ENCODE measurements around the gene FAM180A.
"Not testable (repeated sequence)": the region's sequence is repeated elsewhere in the genome, so short reads cannot be mapped to it uniquely, and the experiment has no call there.

The FAM180A gene

DNA sequence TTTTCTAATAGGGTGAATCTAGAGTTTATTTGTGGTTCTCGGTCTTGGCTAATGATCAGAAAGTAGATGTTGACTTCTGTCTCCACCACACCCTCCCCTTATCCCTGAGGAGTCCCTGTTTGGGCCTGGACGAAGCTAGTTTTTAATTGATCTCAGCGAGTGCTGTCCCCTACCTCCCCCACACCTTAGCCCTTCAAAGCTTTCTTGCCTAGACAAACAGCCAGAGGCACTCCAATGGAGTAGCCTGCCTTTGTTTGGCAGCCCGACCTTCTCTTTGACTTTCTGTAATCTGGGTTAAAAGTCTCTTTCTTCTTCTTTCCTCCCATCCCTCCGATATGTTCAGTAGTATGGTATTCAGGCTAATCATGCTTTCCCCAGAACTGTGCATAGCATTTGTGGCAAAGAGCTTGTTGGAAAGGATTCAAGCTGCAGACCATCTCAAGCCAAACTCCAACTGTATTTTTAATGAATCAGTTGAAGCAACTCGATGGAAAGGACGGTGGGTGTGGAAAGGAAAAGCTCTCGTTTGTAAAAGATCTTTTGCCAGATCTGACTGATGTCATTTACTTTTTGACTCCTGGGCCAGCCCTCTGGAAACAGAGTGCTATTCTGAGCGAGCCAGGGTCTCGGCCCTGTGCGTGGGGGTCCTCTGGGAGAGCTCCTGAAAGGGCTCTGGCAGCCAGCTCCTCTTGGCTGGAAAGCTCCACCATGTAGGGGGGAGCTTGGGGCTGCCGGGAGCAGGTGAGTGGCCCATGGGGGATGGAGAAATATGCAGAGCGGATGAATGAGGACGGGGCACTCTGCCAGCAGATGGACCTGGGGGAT is 4.5 kb downstream of the FAM180A start:
- DNase-seq (no peak), ATAC-seq (replicated peaks) (no peak)
- Mint-ChIP-seq H3K4me1 (ENCODE audit: low read depth in 2 of 2) (no peaks in the 10 kb centered on the region), H3K27me3 (peaks cover 9 to 43% of the 10 kb centered on the region in 2 donors), H3K4me3 (no peak overlapping the region), H3K27ac (no peak overlapping the region), H3K36me3 (ENCODE audit: insufficient read depth) (no peaks in the 10 kb centered on the region), H3K9me3 (no peaks in the 10 kb centered on the region)

DNA sequence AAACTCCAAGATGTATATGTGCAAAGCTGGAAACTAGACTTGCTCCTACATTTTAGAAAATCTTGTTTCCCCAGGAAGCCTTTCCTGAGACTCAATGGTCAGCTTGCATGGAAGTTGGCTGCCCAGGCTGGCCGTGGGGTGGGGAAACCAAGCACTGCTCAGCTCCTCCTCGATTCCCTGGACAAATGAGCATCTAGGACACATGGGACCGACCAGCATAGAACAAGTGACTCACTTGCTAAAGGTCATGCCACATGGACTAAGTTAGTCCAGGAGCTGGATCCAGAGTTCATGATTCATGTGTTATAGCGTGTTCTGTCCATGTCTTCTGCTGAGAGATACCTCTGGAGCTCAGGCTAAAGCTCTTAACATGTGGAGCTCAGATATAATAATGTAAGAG is 6.2 kb downstream of the FAM180A start:
- ATAC-seq (replicated peaks), result no peak
- H3K9me3 Mint-ChIP-seq, result no peaks in the 10 kb centered on the region
- no peak for DNase-seq

DNA sequence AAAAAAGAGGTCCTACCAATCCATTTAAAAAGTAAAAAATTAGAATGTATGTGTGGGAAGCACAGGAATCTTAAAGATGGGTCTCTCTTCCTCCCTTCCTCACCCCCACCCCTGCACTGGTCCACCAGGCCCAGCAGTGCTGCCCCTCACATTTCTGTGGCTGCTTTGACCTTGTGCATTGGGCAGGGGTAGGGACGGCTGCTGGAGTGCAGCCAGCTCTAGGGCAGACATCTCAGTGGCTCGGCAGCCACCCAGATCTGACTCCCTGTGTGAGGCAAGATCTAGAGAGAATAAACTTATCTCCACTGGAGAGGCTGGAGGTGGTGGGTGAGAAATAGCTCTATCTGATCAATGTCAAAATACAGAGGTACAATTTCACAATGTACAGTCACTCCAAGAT is 6.7 kb downstream of the FAM180A start:
- no peak for DNase-seq
- no peak for ATAC-seq (replicated peaks)
- Mint-ChIP-seq H3K36me3 (ENCODE audit: insufficient read depth) (no peaks in the 10 kb centered on the region), H3K4me3 (no peak overlapping the region), H3K9me3 (no peaks in the 10 kb centered on the region), H3K4me1 (ENCODE audit: low read depth in 2 of 2) (no peaks in the 10 kb centered on the region), H3K27ac (no peak overlapping the region), H3K27me3 (peaks cover 22 to 40% of the 10 kb centered on the region in 2 donors)

More for the DNA sequence above, 6.2 kb downstream of the FAM180A start:
- no peak overlapping the region for H3K4me3 Mint-ChIP-seq
- H3K4me1 Mint-ChIP-seq (ENCODE audit: low read depth in 2 of 2), result no peaks in the 10 kb centered on the region
- H3K27ac Mint-ChIP-seq, result no peak overlapping the region
- no peaks in the 10 kb centered on the region for H3K36me3 Mint-ChIP-seq (ENCODE audit: insufficient read depth)
- peaks cover 21 to 39% of the 10 kb centered on the region in 2 donors for H3K27me3 Mint-ChIP-seq

DNA sequence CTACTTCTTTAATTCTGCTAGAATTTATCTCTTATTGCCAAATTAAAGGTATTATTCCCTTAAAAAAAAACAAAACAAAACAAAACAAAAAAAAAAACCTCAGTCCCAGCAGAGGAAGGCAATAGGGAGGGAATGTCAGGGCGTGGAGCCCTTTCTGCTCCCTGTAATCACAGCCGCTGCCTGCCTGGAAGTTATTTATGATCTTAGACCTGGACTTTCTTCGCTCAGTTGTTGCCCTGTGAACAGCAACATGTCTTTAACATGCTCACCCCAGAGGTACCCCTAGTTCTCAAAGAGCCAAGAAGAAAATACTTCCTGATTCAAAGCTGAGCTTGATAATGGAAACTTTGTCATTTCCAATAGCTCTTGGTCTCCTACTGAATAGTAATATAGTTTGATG is 7.7 kb downstream of the FAM180A start:
- ATAC-seq (replicated peaks), result no peak
- peaks cover 32 to 50% of the 10 kb centered on the region in 2 donors for H3K27me3 Mint-ChIP-seq

DNA sequence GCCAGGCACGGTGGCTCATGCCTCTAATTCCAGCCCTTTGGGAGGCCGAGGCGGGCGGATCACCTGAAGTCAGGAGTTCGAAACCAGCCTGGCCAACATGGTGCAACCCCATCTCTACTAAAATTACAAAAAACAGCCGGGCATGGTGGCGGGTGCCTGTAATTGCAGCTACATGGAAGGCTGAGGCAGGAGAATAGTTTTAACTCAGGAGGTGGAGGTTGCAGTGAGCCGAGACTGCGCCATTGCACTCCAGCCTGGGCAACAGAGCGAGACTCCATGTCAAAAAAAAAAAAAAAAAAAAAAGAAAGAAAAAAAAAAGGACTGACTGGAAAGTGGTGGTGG is 11.3 kb downstream of the FAM180A start:
- peaks cover 34 to 46% of the 10 kb centered on the region in 2 donors for H3K27me3 Mint-ChIP-seq
- DNase-seq; H3K4me3 Mint-ChIP-seq; ATAC-seq (replicated peaks); H3K4me1 Mint-ChIP-seq (ENCODE audit: low read depth in 2 of 2); H3K9me3 Mint-ChIP-seq; H3K36me3 Mint-ChIP-seq (ENCODE audit: insufficient read depth); H3K27ac Mint-ChIP-seq: not testable (repeated sequence)

More for the DNA sequence above, 7.7 kb downstream of the FAM180A start:
- Mint-ChIP-seq H3K9me3 (no peaks in the 10 kb centered on the region), H3K4me3 (no peak overlapping the region), H3K36me3 (ENCODE audit: insufficient read depth) (no peaks in the 10 kb centered on the region), H3K27ac (no peak overlapping the region), H3K4me1 (ENCODE audit: low read depth in 2 of 2) (no peaks in the 10 kb centered on the region)
- DNase-seq, result no peak

DNA sequence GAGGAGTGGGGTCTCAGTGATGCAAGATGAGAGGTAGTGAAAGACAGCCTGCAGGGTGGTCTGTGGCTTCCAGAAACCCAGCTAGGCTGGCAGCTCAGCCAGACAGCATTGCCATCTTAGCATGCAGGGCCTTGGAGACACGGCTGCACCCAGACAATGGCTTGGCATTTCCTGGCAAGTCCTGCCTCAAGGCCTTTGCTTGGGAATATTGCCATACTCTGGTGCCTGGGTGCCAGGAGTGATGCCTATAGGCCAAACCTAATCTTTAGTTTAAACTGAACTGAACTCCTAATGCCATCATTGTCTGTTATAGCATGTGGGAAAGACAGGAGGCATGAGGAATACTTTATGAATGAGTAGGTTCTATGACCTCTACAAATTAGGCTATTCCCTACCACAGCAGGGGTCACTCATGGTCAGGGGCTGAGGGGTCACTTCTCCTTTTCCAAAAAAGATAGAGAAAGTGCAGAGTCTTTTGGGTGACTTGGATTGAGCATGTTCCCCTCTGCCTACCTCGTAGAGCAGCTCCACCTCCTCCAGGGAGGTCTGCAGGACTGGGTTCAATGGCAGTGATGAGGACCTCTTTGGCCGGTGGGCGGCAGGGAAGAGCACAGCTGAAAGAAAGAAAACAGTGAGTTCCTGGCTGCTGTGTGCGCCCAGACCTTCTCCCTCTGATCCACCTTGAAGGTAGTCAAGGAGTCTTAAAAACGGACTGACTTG is 11.9 kb downstream of the FAM180A start:
- no peak overlapping the region for H3K27ac Mint-ChIP-seq
- no peaks in the 10 kb centered on the region for H3K36me3 Mint-ChIP-seq (ENCODE audit: insufficient read depth)
- H3K27me3 Mint-ChIP-seq, result peaks cover 34 to 41% of the 10 kb centered on the region in 2 donors
- DNase-seq (no peak), ATAC-seq (replicated peaks) (no peak)
- H3K9me3 Mint-ChIP-seq, result no peaks in the 10 kb centered on the region
- no peak overlapping the region for H3K4me3 Mint-ChIP-seq
- no peaks in the 10 kb centered on the region for H3K4me1 Mint-ChIP-seq (ENCODE audit: low read depth in 2 of 2)

DNA sequence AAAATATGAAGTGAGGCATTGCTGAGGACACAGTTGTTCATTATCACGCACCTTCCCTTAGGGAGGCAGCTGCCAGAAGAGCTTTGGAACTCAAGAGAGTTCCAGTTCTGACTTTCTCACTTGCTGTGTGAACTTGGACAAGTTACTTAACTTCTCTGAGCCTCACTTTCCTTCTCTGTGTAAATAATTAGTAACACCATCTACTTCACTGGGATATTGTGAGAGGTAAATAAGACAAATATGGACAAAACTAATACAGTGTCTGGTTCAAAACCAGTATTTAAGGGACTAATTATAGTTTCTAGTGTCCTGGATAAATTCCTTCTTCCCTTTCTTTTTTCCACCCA is 14.3 kb downstream of the FAM180A start:
- no peak for ATAC-seq (replicated peaks)
- no peak for DNase-seq
- Mint-ChIP-seq H3K9me3 (no peaks in the 10 kb centered on the region), H3K36me3 (ENCODE audit: insufficient read depth) (no peaks in the 10 kb centered on the region), H3K4me1 (ENCODE audit: low read depth in 2 of 2) (no peaks in the 10 kb centered on the region), H3K27me3 (peaks cover 30 to 34% of the 10 kb centered on the region in 2 donors), H3K27ac (no peak overlapping the region), H3K4me3 (no peak overlapping the region)

DNA sequence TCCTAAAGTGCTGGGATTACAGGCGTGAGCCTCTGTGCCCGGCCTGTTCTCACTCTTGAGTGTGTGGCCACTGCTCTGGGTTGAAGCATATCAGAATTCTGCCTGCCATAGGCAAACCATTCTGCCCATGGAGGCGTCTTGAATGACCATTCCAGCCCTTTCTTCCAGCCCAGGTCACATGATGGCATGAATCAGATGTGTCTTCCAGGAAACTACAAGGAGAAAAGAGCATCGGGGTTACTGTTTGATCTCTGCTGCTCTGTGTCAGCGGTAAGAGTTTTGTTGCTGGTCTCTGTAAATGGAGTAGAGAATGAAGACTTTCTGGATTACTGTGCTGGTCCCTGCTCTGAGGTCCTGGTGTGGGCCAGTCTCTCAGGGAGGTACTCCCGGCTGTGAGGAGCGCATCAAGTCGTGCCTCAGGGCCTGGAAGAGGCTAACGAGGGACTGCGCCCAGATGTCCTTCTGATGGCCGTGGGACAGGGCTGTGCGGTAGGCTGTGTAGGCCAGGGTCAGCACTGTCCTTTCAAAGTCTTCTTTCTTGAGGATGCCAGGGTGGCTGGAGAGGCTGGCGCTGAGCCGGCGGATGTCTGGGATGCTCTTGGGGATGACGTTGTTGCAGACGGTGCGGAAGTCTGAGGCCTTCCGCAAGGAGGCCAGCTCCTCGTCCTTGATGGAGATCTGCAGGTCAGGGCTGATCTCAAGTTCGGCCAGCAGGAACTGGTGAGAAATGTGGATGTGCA is 14.8 kb downstream of the FAM180A start:
- DNase-seq (no peak), ATAC-seq (replicated peaks) (no peak)
- H3K4me3 Mint-ChIP-seq, result no peak overlapping the region
- no peaks in the 10 kb centered on the region for H3K36me3 Mint-ChIP-seq (ENCODE audit: insufficient read depth)
- peaks cover 30 to 34% of the 10 kb centered on the region in 2 donors for H3K27me3 Mint-ChIP-seq
- H3K9me3 Mint-ChIP-seq, result no peaks in the 10 kb centered on the region
- no peaks in the 10 kb centered on the region for H3K4me1 Mint-ChIP-seq (ENCODE audit: low read depth in 2 of 2)
- no peak overlapping the region for H3K27ac Mint-ChIP-seq

DNA sequence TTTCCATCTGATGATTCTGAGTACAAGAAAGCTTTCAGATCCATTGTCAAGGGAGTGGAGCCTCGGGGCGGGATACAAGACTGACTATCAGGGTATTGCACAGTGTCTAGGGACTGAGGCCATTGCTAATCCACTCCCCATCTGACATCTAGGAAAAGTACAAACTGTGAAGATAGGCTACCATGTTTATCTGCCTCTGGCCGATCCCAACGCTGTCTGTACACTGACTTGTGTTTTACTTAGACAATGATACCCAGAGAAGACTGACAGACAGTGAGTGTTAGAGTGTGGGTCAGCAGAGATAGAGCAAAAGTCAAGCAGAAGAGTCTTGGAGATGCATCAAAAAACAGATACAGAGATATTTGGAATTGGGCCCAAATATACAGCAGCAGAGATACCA is 17.5 kb downstream of the FAM180A start:
- H3K4me1 Mint-ChIP-seq (ENCODE audit: low read depth in 2 of 2), result no peaks in the 10 kb centered on the region
- H3K9me3 Mint-ChIP-seq, result no peaks in the 10 kb centered on the region
- no peaks in the 10 kb centered on the region for H3K36me3 Mint-ChIP-seq (ENCODE audit: insufficient read depth)
- no peak overlapping the region for H3K4me3 Mint-ChIP-seq
- H3K27ac Mint-ChIP-seq, result no peak overlapping the region
- H3K27me3 Mint-ChIP-seq, result peaks cover 28 to 35% of the 10 kb centered on the region in 2 donors
- ATAC-seq (replicated peaks) (no peak), DNase-seq (no peak)

DNA sequence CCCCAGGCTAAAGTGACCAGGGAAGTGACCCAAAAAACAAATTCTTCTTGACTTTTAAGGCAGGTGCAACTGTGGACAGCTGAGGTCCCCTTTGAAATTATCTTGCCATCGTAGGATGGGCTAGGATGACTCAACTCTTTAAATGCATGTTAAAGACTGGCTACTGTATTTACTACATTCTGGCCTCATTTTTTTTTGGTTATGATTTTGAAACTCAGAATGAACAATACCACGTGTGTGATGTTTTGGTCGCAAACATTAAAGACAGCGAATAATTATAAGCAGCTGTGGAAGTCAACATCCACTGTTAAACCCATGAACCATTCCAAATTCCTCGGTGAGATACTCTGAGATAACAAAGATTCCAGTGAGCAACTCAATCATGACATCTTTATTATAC is 19.4 kb downstream of the FAM180A start:
- H3K4me1 Mint-ChIP-seq (ENCODE audit: low read depth in 2 of 2), result no peaks in the 10 kb centered on the region
- H3K9me3 Mint-ChIP-seq, result no peaks in the 10 kb centered on the region
- H3K27me3 Mint-ChIP-seq, result peaks cover 26 to 33% of the 10 kb centered on the region in 2 donors
- H3K27ac Mint-ChIP-seq, result no peak overlapping the region
- ATAC-seq (replicated peaks), result no peak
- DNase-seq, result no peak
- H3K36me3 Mint-ChIP-seq (ENCODE audit: insufficient read depth), result no peaks in the 10 kb centered on the region
- no peak overlapping the region for H3K4me3 Mint-ChIP-seq

DNA sequence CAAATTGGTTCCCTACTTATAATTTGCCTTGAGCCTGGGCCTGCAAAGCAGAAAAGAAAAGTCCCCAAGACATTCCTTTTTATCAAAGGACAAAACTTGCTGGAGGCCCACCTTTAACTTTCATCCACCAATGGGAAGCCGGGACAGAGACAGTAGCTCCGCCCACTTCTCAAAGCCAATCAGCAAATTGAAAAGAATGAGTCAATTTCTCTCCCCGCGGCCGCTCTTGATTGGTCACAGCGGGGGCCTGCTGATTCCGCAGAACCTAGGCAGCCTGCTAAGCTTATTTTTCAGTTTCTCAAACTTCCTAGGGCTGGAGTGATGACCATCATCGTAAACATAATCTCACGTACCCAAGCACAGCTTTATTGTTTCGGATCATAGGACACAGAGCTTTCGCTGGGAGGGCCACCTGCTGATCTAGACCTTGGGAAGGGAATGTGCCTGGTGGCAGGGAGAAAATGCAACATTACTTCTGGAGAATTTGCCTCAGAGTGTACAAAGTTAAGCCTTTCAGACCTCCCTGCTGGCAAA is 20.4 kb downstream of the FAM180A start, which contains the start of gene SLC13A4:
TSS of gene SLC13A4 (minus strand) at position 51 of the 534 bp plus-strand sequence. CDS start 690 bp downstream, outside the sequence.
- Mint-ChIP-seq H3K9me3 (no peaks in the 10 kb centered on the region), H3K36me3 (ENCODE audit: insufficient read depth) (no peaks in the 10 kb centered on the region), H3K27ac (no peak within 1 kb of the TSS), H3K4me3 (no peak within 1 kb of the TSS), H3K4me1 (ENCODE audit: low read depth in 2 of 2) (no peaks in the 10 kb centered on the region), H3K27me3 (peaks cover 31 to 37% of the 10 kb centered on the region in 2 donors)
- ATAC-seq (replicated peaks), result no peak
- DNase-seq, result no peak

DNA sequence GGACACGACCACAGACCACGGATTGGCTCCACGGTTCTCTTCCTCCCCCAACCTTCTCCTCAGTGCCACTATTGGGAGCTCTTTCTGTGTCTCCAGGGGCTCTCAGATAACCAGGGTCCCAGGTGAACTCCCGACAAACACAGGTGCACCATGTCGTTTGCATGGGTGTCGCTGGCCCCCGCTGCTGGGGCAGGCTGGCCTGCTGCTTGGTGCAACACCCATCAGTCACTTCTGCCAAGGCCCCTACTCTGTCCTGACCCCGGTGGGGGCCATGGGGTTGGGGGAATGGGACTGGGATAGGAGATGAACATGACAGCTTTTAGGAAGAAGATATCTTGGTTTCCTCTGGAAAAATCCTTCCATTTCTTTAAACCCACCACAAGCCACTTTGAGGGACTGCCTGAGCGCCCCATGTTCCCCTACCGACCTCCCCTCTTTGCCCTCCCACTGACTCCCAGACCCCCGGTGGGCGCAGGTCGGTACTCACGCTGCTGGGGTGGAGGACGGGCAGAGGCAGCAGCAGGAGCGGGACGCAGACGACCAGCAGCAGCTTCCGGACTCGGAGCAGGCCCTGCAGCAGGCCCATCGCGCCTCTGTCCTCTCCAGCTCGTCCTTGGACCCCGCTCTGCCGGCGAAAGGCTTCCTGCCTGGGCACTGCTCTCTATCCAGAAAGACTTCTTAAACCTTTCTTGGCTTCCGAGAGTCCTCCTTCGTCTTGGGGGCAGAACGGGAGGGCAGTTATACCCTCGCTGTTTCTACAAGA is 21.5 kb downstream of the FAM180A start:
- no peak overlapping the region for H3K4me3 Mint-ChIP-seq
- H3K27me3 Mint-ChIP-seq, result peaks cover 34 to 48% of the 10 kb centered on the region in 2 donors
- H3K27ac Mint-ChIP-seq, result no peak overlapping the region
- H3K4me1 Mint-ChIP-seq (ENCODE audit: low read depth in 2 of 2), result no peaks in the 10 kb centered on the region
- no peak for ATAC-seq (replicated peaks)
- DNase-seq, result no peak
- no peaks in the 10 kb centered on the region for H3K9me3 Mint-ChIP-seq
- H3K36me3 Mint-ChIP-seq (ENCODE audit: insufficient read depth), result no peaks in the 10 kb centered on the region

DNA sequence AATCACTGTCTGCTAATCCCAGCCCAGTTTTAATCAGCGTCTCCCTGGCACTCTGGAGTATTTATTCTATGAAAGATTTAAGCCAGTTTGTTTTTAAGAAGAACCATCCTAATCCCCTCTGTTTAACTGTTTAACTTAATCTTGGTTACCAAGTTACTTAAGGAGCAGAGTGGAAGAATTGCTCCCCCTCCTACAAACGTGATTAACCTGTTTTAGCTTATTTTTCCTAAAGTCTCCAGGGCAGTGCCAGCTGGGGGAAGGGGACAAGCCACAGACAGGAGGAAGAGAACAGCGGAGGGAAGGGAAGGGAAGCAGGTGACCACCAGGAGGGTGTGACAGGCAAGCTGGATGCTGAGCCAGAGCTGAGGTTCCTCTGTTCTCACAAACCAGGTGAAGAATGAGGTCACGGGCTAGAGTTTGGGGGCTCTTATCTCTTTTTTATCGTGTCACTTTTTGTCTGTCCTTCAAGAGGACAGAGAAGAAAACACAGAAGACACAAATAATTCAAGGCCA is 22.3 kb downstream of the FAM180A start:
- no peak overlapping the region for H3K4me3 Mint-ChIP-seq

More for the DNA sequence above, 22.3 kb downstream of the FAM180A start:
- ATAC-seq (replicated peaks) (no peak), DNase-seq (no peak)
- no peaks in the 10 kb centered on the region for H3K9me3 Mint-ChIP-seq
- H3K4me1 Mint-ChIP-seq (ENCODE audit: low read depth in 2 of 2), result no peaks in the 10 kb centered on the region
- H3K27me3 Mint-ChIP-seq, result peaks cover 41 to 56% of the 10 kb centered on the region in 2 donors
- H3K27ac Mint-ChIP-seq, result no peak overlapping the region
- no peaks in the 10 kb centered on the region for H3K36me3 Mint-ChIP-seq (ENCODE audit: insufficient read depth)
